ENCODE results near the gene EGFR.
"Not testable (repeated sequence)": the region's sequence is repeated elsewhere in the genome, so short reads cannot be mapped to it uniquely, and the experiment has no call there.

Gene EGFR

GRCh38 chr7:55016061-55016745 is 2.6 kb upstream of the EGFR start:
- DNase-seq = no peak

GRCh38 chr7:55016746-55017090 is 2.1 kb upstream of the EGFR start:
- DNase-seq = no peak

GRCh38 chr7:55017841-55018240 is 976 bp upstream of the EGFR start:
- DNase-seq = no peak

- DNase-seq = no peak
Measured at GRCh38 chr7:55019191-55019690, 424 bp downstream of the EGFR start.

DNA sequence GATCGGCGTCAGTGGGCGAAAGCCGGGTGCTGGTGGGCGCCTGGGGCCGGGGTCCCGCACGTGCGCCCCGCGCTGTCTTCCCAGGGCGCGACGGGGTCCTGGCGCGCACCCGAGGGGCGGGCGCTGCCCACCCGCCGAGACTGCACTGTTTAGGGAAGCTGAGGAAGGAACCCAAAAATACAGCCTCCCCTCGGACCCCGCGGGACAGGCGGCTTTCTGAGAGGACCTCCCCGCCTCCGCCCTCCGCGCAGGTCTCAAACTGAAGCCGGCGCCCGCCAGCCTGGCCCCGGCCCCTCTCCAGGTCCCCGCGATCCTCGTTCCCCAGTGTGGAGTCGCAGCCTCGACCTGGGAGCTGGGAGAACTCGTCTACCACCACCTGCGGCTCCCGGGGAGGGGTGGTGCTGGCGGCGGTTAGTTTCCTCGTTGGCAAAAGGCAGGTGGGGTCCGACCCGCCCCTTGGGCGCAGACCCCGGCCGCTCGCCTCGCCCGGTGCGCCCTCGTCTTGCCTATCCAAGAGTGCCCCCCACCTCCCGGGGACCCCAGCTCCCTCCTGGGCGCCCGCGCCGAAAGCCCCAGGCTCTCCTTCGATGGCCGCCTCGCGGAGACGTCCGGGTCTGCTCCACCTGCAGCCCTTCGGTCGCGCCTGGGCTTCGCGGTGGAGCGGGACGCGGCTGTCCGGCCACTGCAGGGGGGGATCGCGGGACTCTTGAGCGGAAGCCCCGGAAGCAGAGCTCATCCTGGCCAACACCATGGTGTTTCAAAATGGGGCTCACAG is 1.1 kb downstream of the EGFR start:
- no peak for DNase-seq

DNA sequence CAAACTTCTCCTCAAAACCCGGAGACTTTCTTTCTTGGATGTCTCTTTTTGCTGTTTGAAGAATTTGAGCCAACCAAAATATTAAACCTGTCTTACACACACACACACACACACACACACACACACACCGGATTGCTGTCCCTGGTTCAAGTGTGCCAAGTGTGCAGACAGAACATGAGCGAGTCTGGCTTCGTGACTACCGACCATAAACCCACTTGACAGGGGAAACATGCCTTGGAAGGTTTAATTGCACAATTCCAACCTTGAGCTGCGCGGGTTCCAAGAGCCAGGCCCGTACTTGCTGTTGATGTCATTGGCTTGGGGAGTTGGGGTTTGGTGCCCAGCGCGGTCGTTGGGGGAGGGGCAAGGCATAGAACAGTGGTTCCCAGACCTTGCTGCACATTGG is 1.7 kb downstream of the EGFR start:
- DNase-seq = no peak

GRCh38 chr7:55021053-55021452 is 2.2 kb downstream of the EGFR start:
- no peak for DNase-seq

DNA sequence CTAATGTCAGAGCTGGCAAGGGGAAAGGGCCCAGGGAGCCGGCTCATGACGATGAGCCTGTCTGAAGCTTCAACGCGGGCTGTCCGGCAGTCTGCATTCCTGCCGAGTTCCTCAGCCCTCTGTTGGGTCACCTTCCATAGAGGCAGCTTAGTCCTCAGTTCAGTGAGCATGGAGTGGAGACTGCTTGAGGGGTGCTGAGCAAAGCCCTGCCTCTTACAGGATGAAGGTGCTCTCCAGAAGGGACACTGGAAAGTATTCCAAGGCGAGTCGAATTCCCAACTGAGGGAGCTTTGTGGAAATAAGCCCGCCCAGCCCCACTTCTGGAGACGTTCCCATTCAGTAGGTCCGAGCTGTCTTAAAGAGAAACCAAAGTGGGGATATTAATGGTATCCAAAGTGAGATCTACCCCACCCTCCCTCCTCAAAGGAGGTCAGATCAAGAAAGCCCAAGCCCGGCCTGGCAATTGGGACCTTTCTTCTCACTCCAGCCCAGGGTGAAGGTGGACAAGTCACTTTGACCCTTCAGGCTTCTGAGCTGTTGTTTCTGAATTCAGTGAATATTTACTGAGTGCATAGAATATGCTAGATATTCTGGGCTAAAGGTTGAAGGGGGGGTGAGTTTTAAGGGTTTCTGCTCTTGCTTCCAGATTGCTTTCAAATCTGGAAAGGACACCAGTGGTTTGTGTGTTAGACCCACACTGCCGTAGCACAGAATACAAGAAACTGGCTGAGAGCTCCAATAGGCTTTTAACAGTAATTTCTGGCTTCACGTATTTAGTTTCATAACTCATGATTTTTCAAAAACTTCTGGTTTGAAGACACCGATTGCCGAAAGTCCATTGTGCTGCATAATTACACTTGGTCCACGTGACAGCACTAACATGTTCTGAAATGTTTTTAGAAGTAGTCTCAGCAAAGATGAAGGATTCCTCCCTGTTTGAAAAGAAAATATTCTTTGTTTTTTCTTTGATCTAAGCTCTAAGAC is 3.5 kb downstream of the EGFR start:
- DNase-seq = no peak

- DNase-seq = no peak
Measured at GRCh38 chr7:55023841-55024505, 5.2 kb downstream of the EGFR start.

GRCh38 chr7:55024776-55025175 is 6.0 kb downstream of the EGFR start:
- no peak for DNase-seq

GRCh38 chr7:55026086-55026790 is 7.4 kb downstream of the EGFR start:
- DNase-seq = no peak

DNA sequence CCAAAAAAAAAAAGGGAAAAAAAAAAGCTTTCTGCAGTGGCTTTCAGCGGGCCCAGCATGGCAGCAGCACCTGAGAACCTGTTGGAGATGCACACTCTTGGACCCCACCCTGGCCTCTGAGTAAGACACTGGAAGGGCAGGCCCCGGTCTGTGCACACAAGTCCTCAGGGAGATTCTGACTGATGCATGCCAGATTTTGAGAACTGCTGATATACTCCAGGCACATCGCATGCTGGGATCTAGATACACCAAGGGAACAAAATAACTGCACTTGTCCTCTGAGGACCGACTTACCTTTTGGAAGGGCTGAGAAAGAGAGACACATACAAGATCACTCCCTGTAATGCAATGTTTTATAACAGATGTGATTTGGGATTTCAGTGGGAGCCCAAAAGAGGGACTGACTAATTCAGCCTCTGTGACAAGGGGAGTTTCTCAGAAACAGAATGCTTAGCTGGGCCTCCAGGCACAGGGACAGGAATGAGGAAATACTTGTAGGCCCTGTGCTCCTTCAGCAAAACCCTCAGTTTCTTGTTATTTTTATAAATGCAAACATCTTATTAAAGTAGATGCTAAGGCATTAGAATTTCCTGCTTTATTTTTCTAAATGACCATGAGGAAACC is 8.2 kb downstream of the EGFR start:
- no peak for DNase-seq

- no peak for DNase-seq
Measured at GRCh38 chr7:55028011-55028410, 9.2 kb downstream of the EGFR start.

- no peak for DNase-seq
Measured at GRCh38 chr7:55030314-55030713, 11.5 kb downstream of the EGFR start.

DNA sequence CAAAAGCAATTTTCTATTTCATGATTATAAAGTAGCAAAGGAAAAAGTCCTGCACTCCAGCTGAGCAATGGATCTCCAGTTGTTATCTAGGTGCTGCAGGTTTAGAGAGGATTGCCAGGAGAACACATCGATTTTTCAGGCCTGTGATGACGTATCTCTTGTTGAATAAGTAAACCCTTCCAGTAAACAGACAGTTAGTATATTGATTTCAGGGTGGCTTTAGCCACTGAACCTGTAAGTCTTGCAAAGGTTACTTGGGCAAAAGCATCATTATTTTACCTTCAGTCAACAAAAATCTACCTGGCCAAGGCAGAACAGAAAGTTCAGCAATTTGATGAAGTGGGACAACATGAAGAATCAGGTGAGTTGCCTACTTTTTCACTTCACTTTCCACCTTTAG is 12.3 kb downstream of the EGFR start:
- no peak for DNase-seq

DNA sequence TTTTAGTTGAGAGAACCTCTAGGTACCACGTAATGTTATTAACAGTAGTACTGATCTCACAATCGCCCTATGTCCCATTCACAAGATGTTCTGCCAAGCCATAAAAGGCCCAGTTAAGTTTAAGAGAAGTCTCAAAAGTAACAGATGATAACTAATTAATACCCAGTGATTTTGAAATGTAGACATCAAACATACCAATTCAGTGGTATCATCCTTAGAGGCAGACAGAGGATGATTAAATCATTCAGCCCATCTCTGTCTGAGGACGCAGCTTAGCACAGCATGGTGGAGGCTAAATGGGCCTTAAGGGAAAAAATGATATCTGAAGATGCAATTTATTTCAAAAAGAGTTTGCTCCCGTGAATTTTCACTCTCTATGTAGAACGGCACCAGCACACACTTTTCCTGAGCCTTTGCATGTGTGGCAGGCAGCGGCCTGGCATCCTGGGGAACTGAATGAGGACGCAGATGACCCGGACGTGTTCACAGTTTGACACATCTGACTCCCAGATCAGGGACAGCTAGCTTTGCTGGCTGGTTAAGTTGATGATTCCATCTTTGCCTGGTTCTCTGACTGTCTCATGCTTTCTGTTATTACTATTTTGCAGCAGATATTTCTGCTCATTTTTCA is 13.4 kb downstream of the EGFR start:
- no peak for DNase-seq

DNA sequence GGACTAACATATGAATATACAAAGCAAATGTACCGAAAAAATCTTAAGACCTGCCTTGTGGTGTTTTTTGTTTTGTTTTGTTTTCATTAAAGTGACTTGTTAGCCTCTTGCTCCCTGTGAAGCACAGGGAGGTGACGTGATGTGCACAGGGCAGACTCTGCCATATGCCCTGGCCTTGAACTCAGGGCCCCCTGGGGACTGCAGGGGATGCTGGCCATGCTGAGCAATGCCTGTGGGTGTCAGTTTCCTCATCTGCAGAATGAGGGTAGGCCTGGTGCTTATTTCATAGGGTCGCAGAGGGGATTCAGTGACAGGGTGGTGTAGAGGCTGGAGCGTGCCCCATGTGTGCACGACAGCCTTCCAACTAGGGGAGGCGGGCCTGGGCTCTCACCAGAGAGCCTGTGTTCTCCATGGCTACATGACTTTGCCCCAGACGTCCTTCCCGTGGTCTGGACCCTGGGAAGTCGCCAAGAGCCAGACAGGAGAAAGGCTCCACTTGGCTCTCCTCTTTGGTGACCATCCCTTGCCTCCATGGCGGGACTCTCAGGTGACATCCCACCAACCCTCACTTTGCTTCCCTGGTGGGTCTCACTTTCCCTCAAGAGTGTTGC is 14.5 kb downstream of the EGFR start:
- DNase-seq = no peak

GRCh38 chr7:55034776-55035175 is 16.0 kb downstream of the EGFR start:
- no peak for DNase-seq

- not testable (repeated sequence) for DNase-seq
Measured at GRCh38 chr7:55035410-55035809, 16.6 kb downstream of the EGFR start.

DNA sequence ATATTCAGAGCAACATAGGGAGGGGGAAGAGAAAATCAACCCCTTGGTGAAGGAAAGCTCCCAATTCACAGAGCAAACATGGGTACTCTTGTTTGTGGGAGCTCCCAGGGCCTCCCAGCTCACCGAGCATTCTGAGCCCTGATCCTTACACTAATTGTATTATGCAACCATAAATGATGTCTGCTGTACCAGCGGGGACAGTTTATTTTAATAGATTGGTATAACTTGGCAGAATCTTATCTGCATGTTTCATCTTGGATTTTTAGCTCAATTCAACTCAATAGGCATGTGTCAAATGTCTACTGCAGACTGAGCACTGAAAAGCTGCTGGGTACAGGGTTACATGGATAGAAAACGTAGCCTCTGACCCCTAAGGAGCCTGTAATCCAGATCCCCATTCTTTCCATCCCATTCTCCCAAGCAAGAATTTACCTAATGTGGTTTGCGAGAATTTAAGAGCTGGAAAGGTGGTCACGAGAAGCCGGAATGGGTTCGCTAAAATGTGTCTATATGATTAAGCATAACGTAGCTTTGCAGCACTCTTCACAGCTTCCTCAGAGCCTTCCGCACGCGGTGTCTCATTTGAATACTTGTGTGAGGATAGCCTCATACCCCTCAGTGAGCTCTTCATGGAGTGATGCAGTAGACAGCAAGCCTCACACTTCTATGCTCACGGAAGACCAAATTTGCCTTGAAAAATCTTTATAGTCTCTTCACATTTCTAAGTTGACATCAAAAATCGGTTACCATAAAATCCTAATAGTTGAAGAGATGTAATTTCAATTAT is 18.3 kb downstream of the EGFR start:
- DNase-seq = no peak
